Astrocyte (in vitro differentiated cells and primary cell): ENCODE measurements around the gene HENMT1. TPM values are rescaled to one million over a fixed set of nuclear protein-coding genes. Genes with fewer than 3 reads are reported as not detected.

Source experiments
- DNase-seq: peaks from one replicate; pipeline ENCODE4 v3.0.0-alpha.2; 2010; ENCODE audit warnings: low read depth
- FAIRE-seq: peaks from 2 replicates; lab custom pipeline; 2011; peaks lifted over from hg19 to GRCh38; lab: Jason Lieb, UNC
- H2AFZ ChIP-seq: 2 replicates; pipeline ENCODE4 v1.6.0; 2012; ENCODE audit warnings: low read depth, low read length, inconsistent platforms
- H3K27ac ChIP-seq: 2 replicates; pipeline ENCODE4 v1.5.1; 2011; ENCODE audit warnings: low read depth, low read length, inconsistent platforms
- H3K27me3 ChIP-seq: 2 replicates; pipeline ENCODE4 v1.6.0; 2011; ENCODE audit warnings: low read length, inconsistent platforms; ENCODE audit not compliant: insufficient read depth
- H3K36me3 ChIP-seq: 2 replicates; pipeline ENCODE4 v1.5.1; 2011; ENCODE audit warnings: low read length, inconsistent platforms; ENCODE audit not compliant: insufficient read depth
- H3K4me1 ChIP-seq: 2 replicates; pipeline ENCODE4 v1.5.1; 2011; ENCODE audit warnings: low read length, inconsistent platforms; ENCODE audit not compliant: insufficient read depth
- H3K4me2 ChIP-seq: 2 replicates; pipeline ENCODE4 v1.6.0; 2012; ENCODE audit warnings: low read length, inconsistent platforms
- H3K4me3 ChIP-seq: 2 replicates; pipeline ENCODE4 v1.5.1; 2011; ENCODE audit warnings: low read depth, mild to moderate bottlenecking, low read length, inconsistent platforms; ENCODE audit not compliant: insufficient read depth
- H3K79me2 ChIP-seq: 2 replicates; pipeline ENCODE4 v1.6.0; 2012; ENCODE audit warnings: mild to moderate bottlenecking, low read length, inconsistent platforms; ENCODE audit not compliant: insufficient read depth
- H3K9ac ChIP-seq: 2 replicates; pipeline ENCODE4 v1.6.0; 2012; ENCODE audit warnings: mild to moderate bottlenecking, low read length, inconsistent platforms
- H3K9me3 ChIP-seq: 2 replicates; pipeline ENCODE4 v1.5.1; 2012; ENCODE audit warnings: low read depth, mild to moderate bottlenecking, low read length, inconsistent platforms; ENCODE audit not compliant: insufficient read depth
- H4K20me1 ChIP-seq: 2 replicates; pipeline ENCODE4 v1.6.0; 2012; ENCODE audit warnings: low read length, inconsistent platforms; ENCODE audit not compliant: insufficient read depth
- H3K27ac Mint-ChIP-seq: one replicate; pipeline ENCODE4 v1.8.0; 2021; ENCODE audit warnings: mild to moderate bottlenecking, mixed read lengths; ENCODE audit not compliant: unreplicated experiment
- H3K27me3 Mint-ChIP-seq: one replicate; pipeline ENCODE4 v1.8.0; 2021; ENCODE audit warnings: low read depth, mixed read lengths; ENCODE audit not compliant: unreplicated experiment
- H3K36me3 Mint-ChIP-seq: one replicate; pipeline ENCODE4 v1.8.0; 2021; ENCODE audit warnings: low read depth, mixed read lengths; ENCODE audit not compliant: unreplicated experiment
- H3K4me1 Mint-ChIP-seq: one replicate; pipeline ENCODE4 v1.8.0; 2021; ENCODE audit warnings: low read depth, mixed read lengths; ENCODE audit not compliant: unreplicated experiment
- H3K4me3 Mint-ChIP-seq: one replicate; pipeline ENCODE4 v1.8.0; 2021; ENCODE audit warnings: mild to moderate bottlenecking, moderate library complexity, mixed read lengths; ENCODE audit not compliant: unreplicated experiment
- H3K9me3 Mint-ChIP-seq: one replicate; pipeline ENCODE4 v1.8.0; 2021; ENCODE audit warnings: mild to moderate bottlenecking, mixed read lengths; ENCODE audit not compliant: unreplicated experiment
- CTCF ChIP-seq: IDR thresholded peaks from 2 replicates; pipeline ENCODE4 v1.5.1; 2011; ENCODE audit warnings: low read depth, mild to moderate bottlenecking, inconsistent platforms, low read length, moderate library complexity; ENCODE audit not compliant: insufficient read depth
- EZH2 ChIP-seq: IDR thresholded peaks from 2 replicates; pipeline ENCODE4 v1.6.1; 2012; ENCODE audit warnings: mild to moderate bottlenecking, low read length, inconsistent platforms; ENCODE audit not compliant: insufficient read depth
- total RNA-seq: library from RNA; stranded (reverse); gene quantifications from 2 replicates; pipeline ENCODE4 v1.2.1, GENCODE V29; 2021

The HENMT1 gene
- total RNA-seq, 1 donor from 2014 or later: 2.2 TPM

- H3K4me1 ChIP-seq: no peaks in the 10 kb centered on the region
- Mint-ChIP-seq H3K36me3 (no peaks in the 10 kb centered on the region), H3K9me3 (peaks cover 6% of the 10 kb centered on the region), H3K4me3 (no peak overlapping the region), H3K4me1 (peaks cover 6% of the 10 kb centered on the region), H3K27ac (no peak overlapping the region), H3K27me3 (no peaks in the 10 kb centered on the region)
- no peaks in the 10 kb centered on the region for H4K20me1 ChIP-seq
- no peak for TF ChIP-seq EZH2
- no peak for TF ChIP-seq CTCF
- FAIRE-seq (no peak), DNase-seq (no peak)
- H3K9me3 ChIP-seq: no peaks in the 10 kb centered on the region
- no peaks in the 10 kb centered on the region for H3K27me3 ChIP-seq
- no peaks in the 10 kb centered on the region for H3K36me3 ChIP-seq
- no peak overlapping the region for H3K9ac ChIP-seq
- no peak overlapping the region for H2AFZ ChIP-seq
- no peak overlapping the region for H3K27ac ChIP-seq
- no peak overlapping the region for H3K4me3 ChIP-seq
- no peak overlapping the region for H3K4me2 ChIP-seq
- H3K79me2 ChIP-seq: no peaks in the 10 kb centered on the region
These were observed 17.8 kb upstream of the HENMT1 start for GRCh38 chr1:108678706-108679105.

- TF ChIP-seq EZH2 (no peak), CTCF (no peak)
- H3K4me2 ChIP-seq: no peak overlapping the region
- H3K9me3 ChIP-seq: no peaks in the 10 kb centered on the region
- H3K79me2 ChIP-seq: no peaks in the 10 kb centered on the region
- peaks cover 6% of the 10 kb centered on the region for H3K9me3 Mint-ChIP-seq
- H3K4me3 ChIP-seq: no peak overlapping the region
- H3K4me3 Mint-ChIP-seq: no peak overlapping the region
- H3K36me3 Mint-ChIP-seq: no peaks in the 10 kb centered on the region
- H2AFZ ChIP-seq: no peak overlapping the region
- H4K20me1 ChIP-seq: no peaks in the 10 kb centered on the region
- no peak for FAIRE-seq
- no peaks in the 10 kb centered on the region for H3K4me1 ChIP-seq
- H3K27me3 ChIP-seq: peaks cover 2% of the 10 kb centered on the region
- H3K9ac ChIP-seq: no peak overlapping the region
- H3K27ac ChIP-seq: no peak overlapping the region
- H3K27me3 Mint-ChIP-seq: no peaks in the 10 kb centered on the region
- peaks cover 2% of the 10 kb centered on the region for H3K4me1 Mint-ChIP-seq
- H3K36me3 ChIP-seq: no peaks in the 10 kb centered on the region
- H3K27ac Mint-ChIP-seq: no peak overlapping the region
- DNase-seq: no peak
These were observed 10.2 kb upstream of the HENMT1 start for GRCh38 chr1:108671143-108671542.

GRCh38 chr1:108670131-108670773 is 9.4 kb upstream of the HENMT1 start:
- TF ChIP-seq CTCF (no peak), EZH2 (no peak)
- Histone ChIP-seq H3K4me3 (no peak overlapping the region), H3K27ac (no peak overlapping the region), H3K9me3 (no peaks in the 10 kb centered on the region), H3K27me3 (peaks cover 2% of the 10 kb centered on the region), H3K4me2 (no peak overlapping the region), H3K79me2 (no peaks in the 10 kb centered on the region), H4K20me1 (no peaks in the 10 kb centered on the region), H3K9ac (no peak overlapping the region), H3K36me3 (no peaks in the 10 kb centered on the region), H2AFZ (no peak overlapping the region), H3K4me1 (no peaks in the 10 kb centered on the region)
- Mint-ChIP-seq H3K4me3 (peak overlapping the region; percentile 51), H3K27ac (no peak overlapping the region), H3K36me3 (no peaks in the 10 kb centered on the region), H3K4me1 (peaks cover 2% of the 10 kb centered on the region), H3K9me3 (peaks cover 6% of the 10 kb centered on the region), H3K27me3 (no peaks in the 10 kb centered on the region)
- DNase-seq (no peak), FAIRE-seq (no peak)
